Amniotic epithelial cell (primary cell): Measurements from ENCODE around the gene SSNA1.

ENCODE experiments used
- DNase-seq: peaks from one replicate; pipeline ENCODE4 v3.0.0-alpha.2; 2010; ENCODE audit warnings: low read depth

SSNA1 gene

GRCh38 chr9:137221506-137222111, 33.1 kb downstream of the SSNA1 start:
- DNase-seq: no peak

DNA sequence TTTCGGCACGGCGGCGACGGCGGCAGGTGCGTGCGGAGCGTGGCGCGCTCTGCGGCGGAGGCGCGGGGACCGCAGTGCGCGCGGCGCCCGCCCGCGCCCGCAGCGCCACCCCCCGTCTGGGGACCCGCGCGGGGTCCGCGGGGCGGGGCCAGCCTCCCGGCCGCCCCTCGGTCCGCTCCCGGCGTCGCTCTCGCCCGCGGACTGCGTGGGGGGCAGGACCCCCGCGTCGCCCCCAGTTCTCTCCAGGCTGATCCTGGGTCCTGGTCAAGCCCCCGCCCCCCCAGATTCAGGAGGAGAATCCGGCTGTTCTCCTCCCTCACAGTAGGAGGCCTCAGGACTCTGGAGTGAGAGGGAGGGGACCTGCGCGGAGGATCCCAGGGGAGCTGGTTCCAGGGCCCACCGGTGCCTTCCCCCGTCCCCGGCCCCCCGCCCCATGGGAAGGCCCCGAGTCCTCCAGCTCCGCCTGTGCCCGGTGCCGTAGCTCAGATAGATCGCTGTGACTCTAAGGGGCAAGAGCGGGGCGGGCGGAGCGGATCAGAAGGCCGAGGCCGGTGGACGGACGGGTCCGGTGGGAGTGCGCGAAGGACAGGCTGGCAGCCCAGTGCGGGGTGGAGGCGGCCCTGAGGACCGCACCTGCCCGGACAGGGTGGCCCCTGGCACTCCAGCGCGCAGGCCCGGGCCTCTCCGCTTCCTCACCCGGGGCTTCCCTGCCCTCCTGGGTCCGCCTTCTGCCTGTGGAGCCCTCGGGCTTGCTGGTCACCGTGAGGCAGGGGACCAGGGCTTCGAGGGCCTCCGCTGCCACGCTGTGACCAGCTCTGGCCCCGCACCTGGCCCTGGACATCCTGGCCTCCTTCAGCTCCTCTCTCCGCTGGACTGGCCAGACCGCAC, 34.0 kb downstream of the SSNA1 start, which contains the start of gene RNF208:
Gene RNF208 (minus strand): TSS at position 51 of the 888 bp plus-strand sequence. CDS start 1,028 bp downstream, outside the sequence.
- no peak for DNase-seq

DNA sequence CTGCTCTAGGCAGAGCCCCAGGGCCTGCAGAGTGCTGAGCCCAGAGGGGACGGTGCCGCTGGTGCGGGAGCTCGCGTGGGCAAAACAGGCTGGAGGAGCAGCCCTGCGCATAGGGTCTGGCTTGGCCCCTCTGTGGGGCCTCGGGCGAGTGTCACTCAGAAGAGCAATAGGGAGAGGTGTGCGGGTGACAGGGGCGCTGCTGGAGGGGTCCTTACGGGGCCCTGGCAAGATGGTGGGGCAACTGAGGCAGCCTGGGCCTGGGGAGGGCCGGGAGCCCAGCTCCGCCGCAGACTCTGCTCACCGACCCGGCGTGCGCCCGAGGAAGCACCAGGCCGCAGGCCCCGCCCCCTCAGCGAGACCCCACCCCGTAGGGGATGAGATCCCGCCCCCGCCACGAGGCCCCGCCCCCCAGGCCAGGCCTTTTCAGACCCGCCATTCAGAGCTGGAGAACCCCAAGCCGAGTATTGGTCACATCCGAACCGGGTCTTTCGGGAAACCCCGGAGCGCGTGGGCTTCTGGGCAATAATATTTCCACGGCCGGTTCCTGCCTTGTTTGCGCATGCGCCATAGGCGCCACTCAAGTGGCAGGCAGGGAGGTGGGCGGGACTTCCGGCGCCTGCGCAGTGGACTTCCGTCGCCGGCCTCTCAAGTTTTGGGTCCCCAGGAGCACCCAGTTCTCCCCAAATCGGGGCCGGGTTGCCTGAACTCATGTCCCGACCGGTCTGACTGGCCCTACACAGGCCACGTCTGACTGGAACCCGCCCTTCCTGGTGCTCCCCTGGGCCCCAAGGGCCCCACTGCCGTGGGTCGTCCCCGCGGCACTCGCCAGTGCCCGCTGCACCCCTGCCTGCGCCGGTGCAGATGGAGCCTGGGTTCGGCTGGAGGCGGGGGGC, 34.8 kb downstream of the SSNA1 start:
- DNase-seq: peak; percentile 96

DNA sequence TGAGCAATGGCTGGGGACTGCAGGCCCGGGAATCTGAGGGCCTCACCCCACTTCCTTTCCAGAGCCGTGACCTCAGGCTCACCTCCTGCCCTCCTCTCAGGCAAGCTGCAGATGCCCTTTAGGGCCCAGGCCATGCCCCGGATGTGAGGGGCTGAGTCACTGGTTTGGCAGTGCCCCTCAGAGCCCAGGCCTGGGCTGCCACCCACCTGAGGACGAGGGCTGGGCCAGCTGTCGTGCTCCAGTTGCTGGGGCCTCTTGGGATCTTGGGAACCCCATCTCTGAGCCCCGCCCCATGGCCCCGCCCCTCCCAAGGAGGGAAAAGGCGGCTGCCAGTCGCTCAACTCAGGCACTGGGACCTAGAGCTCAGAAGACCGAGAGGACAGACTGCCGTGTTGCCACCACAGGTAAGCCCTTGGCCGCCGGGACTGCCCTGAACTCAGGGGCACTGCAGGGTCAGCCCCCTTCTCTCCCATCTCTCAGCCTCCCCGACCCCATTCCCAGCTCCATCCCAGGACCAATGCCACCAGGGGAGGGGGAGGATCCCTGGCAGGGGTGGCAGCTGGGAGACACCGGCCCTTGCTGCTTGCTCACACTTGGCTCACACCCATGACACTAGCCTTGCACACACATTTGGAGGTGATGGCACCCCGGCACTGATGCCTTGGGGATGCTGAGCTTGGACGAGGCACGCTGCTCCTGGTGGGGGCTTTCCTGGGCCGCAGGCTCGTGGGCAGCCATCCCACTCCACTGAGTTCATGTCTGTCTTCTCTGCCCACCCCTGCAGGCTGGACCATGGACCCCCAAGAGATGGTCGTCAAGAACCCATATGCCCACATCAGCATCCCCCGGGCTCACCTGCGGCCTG, 36.6 kb downstream of the SSNA1 start, which contains the start of gene CYSRT1:
Gene CYSRT1 (plus strand): TSS at position 345 of the 865 bp plus-strand sequence. CDS start 448 bp downstream, at position 793.
- DNase-seq: no peak

- DNase-seq: no peak
These were observed 37.3 kb downstream of the SSNA1 start for GRCh38 chr9:137225699-137226331.

DNA sequence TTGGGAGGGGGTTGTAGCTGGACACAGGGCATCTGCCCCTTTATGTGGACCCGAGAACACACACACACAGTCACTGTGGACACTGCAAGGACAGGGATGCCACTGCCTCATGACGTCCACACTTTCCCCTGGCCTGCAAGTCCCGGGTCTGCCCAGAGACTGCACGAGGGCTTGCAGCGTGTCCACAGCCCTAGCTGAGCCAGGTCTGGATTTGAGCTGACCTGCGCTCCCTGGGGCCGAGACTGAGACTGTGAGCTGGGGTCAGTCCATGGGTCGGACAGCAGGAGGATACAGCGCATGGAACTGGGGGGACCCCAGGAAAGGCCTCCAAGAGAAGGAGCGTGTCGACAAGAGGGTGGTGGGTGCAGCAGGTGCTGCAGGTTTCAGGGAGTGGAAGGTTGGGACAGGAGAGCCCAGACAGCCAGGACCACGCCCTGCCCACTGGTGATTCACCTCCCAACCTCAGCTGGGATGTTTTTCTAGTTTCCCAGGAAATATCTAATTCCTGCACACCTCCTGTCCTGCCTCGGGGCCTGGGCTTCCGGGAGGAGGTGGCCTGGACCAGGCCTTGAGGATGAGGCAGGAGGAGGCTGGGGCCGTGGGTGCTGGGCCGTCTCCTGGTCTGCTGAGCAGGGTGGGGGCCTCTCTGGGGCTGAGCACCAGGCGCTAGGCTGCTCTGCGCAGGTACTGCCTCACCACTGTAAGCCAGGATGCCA, 38.0 kb downstream of the SSNA1 start:
- DNase-seq: no peak

DNA sequence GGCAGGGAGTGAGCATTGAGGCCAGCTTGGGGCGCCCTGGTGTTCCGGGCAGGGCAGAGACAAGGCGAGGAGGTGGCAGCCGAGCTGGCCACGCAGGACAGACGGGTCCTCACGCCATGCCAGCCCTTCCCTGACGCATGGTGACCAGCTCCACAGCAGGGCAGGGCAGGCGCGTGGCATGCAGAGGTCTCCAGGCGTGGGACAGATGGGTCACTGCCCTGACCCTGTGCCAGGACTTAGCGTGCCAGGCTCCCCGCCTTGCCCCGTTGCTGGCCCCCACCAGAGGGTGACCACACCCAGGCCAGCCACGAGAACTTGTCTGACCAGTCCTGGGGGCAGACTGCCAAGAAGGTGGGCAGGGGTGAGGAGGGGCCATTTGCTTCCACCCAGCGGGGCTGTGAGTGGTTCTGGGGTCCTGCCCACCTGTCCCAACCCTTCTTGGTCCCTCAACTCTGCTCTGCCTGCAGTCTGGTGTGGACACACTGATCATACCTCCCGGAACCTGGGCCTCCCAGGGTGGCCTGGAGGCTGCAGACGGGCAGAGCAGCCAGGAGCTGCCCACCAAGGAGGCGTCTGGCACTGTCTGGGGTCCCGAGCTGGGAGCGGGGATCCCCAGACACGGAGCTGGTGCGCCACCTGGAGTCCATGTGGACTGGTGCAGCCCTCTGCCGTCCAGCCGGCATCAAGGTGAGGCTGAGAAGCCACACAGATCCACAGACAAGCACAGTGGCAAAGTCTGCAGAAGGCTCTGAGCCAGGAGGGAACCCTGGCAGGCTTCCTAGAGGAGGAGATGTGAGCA, 38.8 kb downstream of the SSNA1 start, which contains the start of gene RNF224:
Gene RNF224 (plus strand): TSS at position 449 of the 799 bp plus-strand sequence. CDS start 834 bp downstream, outside the sequence.
- DNase-seq: peak; percentile 68

DNA sequence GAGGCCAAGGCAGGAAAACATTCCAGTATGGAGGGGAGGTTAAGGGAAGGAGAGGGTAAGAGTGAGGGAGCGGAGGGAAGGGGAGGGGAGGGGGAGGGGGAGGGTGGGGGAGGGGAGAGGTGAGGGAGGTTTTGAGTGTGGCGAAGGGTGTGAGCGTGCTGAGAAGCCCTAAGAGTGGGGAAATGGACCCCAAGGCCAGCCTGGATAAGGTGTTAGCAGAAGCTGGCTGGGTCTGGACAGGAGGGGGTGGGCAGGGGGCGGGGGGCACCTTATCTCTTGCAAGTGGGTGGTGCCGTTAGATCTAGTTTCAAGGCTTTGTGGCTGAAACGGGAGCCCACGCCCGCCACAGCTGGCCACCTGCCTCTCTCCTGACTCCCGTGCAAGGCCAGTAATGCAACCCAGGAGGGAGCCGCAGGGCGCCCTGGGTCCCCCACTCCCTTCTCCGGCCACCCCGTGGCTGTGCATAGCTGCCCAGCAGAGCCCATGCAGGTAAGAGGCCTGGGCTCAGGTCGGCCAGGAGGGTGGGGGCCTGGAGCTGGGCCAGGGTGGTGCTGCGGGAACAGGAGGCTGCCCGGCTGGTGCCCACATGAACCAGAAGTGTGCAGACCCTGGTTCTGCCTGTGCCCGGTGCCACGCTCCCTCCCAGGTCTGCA, 39.5 kb downstream of the SSNA1 start:
- DNase-seq: no peak

- DNase-seq: no peak
These were observed 40.1 kb downstream of the SSNA1 start for GRCh38 chr9:137228506-137228967.

DNA sequence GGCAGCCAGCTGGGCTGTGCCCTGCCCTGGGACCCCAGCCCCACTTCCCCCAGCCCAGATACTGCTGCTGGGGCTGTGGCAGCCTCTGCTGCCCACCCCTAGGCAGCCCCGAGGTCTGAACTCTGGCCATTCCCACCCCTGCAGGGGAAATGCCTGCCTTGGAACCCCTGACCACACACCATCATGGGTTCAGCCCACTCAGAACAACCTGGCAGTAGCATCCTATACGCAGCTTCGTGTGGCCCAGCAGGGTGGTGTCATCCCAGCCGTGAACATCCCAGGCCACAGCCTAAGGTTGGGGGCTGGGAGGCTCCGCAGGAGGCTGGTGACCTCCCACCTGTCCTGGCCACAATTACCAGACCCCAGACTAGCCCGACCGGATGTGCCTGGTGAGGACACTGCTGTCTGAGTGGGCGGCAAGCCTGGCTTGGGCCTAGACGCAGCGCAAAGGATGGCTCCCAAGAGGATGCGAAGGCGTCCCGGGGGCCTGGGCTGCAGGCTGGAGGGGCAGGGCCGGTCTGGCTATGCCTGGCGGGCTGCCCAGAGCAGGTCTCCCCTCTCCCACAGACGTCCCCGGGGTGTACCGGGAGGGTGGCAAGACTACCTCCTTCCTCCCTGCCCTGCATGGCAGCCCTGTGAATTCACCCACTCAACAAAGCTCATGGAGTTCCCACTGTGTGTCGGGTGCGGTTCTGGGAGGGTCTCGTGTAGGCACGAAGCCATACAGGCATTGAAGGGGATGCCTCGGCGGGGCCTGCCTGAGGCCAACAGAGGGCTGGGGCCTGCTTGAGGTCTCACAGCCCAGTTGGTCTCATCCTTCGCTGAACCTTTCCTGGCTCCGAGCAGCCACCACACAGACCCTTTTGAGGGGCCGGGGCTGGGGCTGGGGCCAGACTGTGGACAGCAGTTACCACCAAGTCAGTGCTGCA, 40.8 kb downstream of the SSNA1 start:
- DNase-seq: no peak

GRCh38 chr9:137229903-137230704, 41.6 kb downstream of the SSNA1 start:
- no peak for DNase-seq

- no peak for DNase-seq
These were observed 42.4 kb downstream of the SSNA1 start, which contains the start of gene SLC34A3 for GRCh38 chr9:137230705-137231371. SLC34A3 (plus strand) TSS chr9:137230901; CDS start chr9:137231703, 802 bp downstream.

- no peak for DNase-seq
These were observed 43.0 kb downstream of the SSNA1 start for GRCh38 chr9:137231372-137232039.

DNA sequence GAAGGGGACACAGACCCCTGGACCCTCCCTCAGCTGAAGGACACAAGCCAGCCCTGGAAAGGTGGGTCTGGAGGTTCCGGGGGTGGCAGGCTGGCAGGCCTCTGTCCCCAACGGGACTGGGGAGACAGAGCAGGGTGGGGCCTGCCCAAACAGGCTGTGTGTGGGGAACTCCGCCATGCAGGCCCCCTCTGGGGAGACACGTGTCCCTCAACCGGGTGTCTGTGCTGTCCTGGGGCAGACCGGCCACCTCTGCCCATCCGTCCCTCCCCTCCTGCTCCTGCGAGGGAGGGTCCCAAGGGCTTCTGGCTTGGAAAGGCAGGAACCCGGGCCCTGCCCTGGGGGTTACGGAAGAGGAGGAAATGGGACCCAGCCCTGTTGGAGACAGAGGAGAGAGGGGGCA, 43.6 kb downstream of the SSNA1 start:
- no peak for DNase-seq

DNA sequence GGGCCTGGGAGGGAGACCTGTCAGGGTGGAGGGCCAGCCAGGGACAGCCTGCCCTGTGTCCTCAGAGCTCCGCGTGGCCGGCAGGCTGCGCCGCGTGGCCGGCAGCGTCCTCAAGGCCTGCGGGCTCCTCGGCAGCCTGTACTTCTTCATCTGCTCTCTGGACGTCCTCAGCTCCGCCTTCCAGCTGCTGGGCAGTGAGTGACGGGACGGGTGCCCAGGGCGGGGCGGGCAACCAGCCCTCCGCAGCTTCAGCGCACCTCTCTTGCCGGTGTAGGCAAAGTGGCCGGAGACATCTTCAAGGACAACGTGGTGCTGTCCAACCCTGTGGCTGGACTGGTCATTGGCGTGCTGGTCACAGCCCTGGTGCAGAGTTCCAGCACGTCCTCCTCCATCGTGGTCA, 44.0 kb downstream of the SSNA1 start:
- no peak for DNase-seq
